WTC11 (cell line): ENCODE results near the gene LUC7L3. TPM values are rescaled to one million over a fixed set of nuclear protein-coding genes. Genes with fewer than 3 reads are reported as not detected.

Source experiments
- ATAC-seq: fragments of 200-7000 bp; cut with Tn5 transposase; 2 replicates; pipeline ENCODE4 v1.10.0; 2021; ENCODE audit warnings: mild to moderate bottlenecking, moderate library complexity
- CTCF ChIA-PET: fragments of 300-600 bp; sonication (Branson Sonifier 250); formaldehyde crosslinking; loops from one replicate; lab custom pipeline; 2021; ENCODE audit warnings: antibody characterized with exemption; lab: Charles Lee
- POLR2A ChIA-PET: fragments of 350-600 bp; sonication (Branson Sonifier 250); formaldehyde crosslinking; loops from one replicate; lab custom pipeline; 2021; ENCODE audit warnings: antibody characterized with exemption; lab: Charles Lee
- DNase-seq: peaks from one replicate; pipeline ENCODE4 v3.0.0; 2021; ENCODE audit warnings: low spot score
- H3K27ac Mint-ChIP-seq: 2 replicates; pipeline ENCODE4 v1.8.0; 2021; ENCODE audit warnings: mixed read lengths
- H3K27me3 Mint-ChIP-seq: 2 replicates; pipeline ENCODE4 v1.8.0; 2021; ENCODE audit warnings: low read depth, mild to moderate bottlenecking, moderate library complexity, mixed read lengths
- H3K36me3 Mint-ChIP-seq: 2 replicates; pipeline ENCODE4 v1.8.0; 2021; ENCODE audit warnings: mixed read lengths
- H3K4me1 Mint-ChIP-seq: 2 replicates; pipeline ENCODE4 v1.8.0; 2022; ENCODE audit warnings: mixed read lengths
- H3K4me3 Mint-ChIP-seq: 2 replicates; pipeline ENCODE4 v1.8.0; 2021; ENCODE audit warnings: mild to moderate bottlenecking, moderate library complexity, mixed read lengths
- H3K9me3 Mint-ChIP-seq: 2 replicates; pipeline ENCODE4 v1.8.0; 2021; ENCODE audit warnings: mixed read lengths
- ATF1 ChIP-seq: sonication (generic); formaldehyde crosslinking; IDR thresholded peaks from 2 replicates; pipeline ENCODE4 v1.8.1; 2023; ENCODE audit warnings: mild to moderate bottlenecking, moderate library complexity, missing genetic modification reagents
- CBFB ChIP-seq: sonication (generic); formaldehyde crosslinking; IDR thresholded peaks from 2 replicates; pipeline ENCODE4 v1.8.1; 2022; ENCODE audit warnings: mild to moderate bottlenecking, low read depth, missing genetic modification reagents
- ESRRA ChIP-seq: sonication (generic); formaldehyde crosslinking; IDR thresholded peaks from 2 replicates; pipeline ENCODE4 v1.8.1; 2022; ENCODE audit warnings: mild to moderate bottlenecking, missing genetic modification reagents, borderline replicate concordance
- FOXP1 ChIP-seq: sonication (generic); formaldehyde crosslinking; IDR thresholded peaks from 2 replicates; pipeline ENCODE4 v1.8.0; 2022; ENCODE audit warnings: missing genetic modification reagents, mild to moderate bottlenecking, moderate library complexity, borderline replicate concordance
- IRF2 ChIP-seq: sonication (generic); formaldehyde crosslinking; IDR thresholded peaks from 2 replicates; pipeline ENCODE4 v1.8.0; 2022; ENCODE audit warnings: low read depth, missing genetic modification reagents, borderline replicate concordance
- NFE2L1 ChIP-seq: sonication (generic); formaldehyde crosslinking; IDR thresholded peaks from 2 replicates; pipeline ENCODE4 v1.8.1; 2023; ENCODE audit warnings: missing genetic modification reagents
- RELA ChIP-seq: sonication (generic); formaldehyde crosslinking; IDR thresholded peaks from 2 replicates; pipeline ENCODE4 v1.8.1; 2022; ENCODE audit warnings: missing genetic modification reagents, mild to moderate bottlenecking, borderline replicate concordance
- SMAD4 ChIP-seq: sonication (generic); formaldehyde crosslinking; IDR thresholded peaks from 2 replicates; pipeline ENCODE4 v1.8.0; 2022; ENCODE audit warnings: mild to moderate bottlenecking, missing genetic modification reagents
- ZNF219 ChIP-seq: sonication (generic); formaldehyde crosslinking; IDR thresholded peaks from 2 replicates; pipeline ENCODE4 v1.8.0; 2023; ENCODE audit warnings: missing genetic modification reagents, mild to moderate bottlenecking, borderline replicate concordance
- ZNF423 ChIP-seq: fragments of 250-450 bp; sonication (Bioruptor Pico); IDR thresholded peaks from 2 replicates; pipeline ENCODE4 v2.1.2; 2022; ENCODE audit warnings: mild to moderate bottlenecking, moderate library complexity
- total RNA-seq: library from RNA; stranded (reverse); gene quantifications from 3 replicates; pipeline ENCODE4 v1.2.3, GENCODE V29; 2021
- TF ChIP-seq, protein P1 (sequence below): sonication (generic); formaldehyde crosslinking; IDR thresholded peaks from 2 replicates; pipeline ENCODE4 v1.8.1; 2023; ENCODE audit warnings: mild to moderate bottlenecking, missing genetic modification reagents, moderate library complexity
- TF ChIP-seq, protein P2 (sequence below): sonication (generic); formaldehyde crosslinking; IDR thresholded peaks from 2 replicates; pipeline ENCODE4 v1.8.1; 2023; ENCODE audit warnings: mild to moderate bottlenecking, missing genetic modification reagents, borderline replicate concordance
- TF ChIP-seq, protein P3 (sequence below): fragments of 250-450 bp; sonication (Bioruptor Pico); IDR thresholded peaks from 2 replicates; pipeline ENCODE4 v1.9.0; 2021; ENCODE audit warnings: mild to moderate bottlenecking, borderline replicate concordance
- TF ChIP-seq, protein P4 (sequence below): fragments of 200-600 bp; IDR thresholded peaks from 2 replicates; pipeline ENCODE4 v1.8.0; 2022; ENCODE audit warnings: antibody characterized with exemption
- TF ChIP-seq, protein P5 (sequence below): sonication (generic); formaldehyde crosslinking; IDR thresholded peaks from 2 replicates; pipeline ENCODE4 v1.8.0; 2022; ENCODE audit warnings: mild to moderate bottlenecking, missing genetic modification reagents
- TF ChIP-seq, protein P6 (sequence below): fragments of 250-450 bp; sonication (Bioruptor Pico); IDR thresholded peaks from 2 replicates; pipeline ENCODE4 v1.9.0; 2021; ENCODE audit warnings: mild to moderate bottlenecking
- TF ChIP-seq, protein P7 (sequence below): sonication (generic); formaldehyde crosslinking; IDR thresholded peaks from 2 replicates; pipeline ENCODE4 v1.8.1; 2022; ENCODE audit warnings: mild to moderate bottlenecking, missing genetic modification reagents, moderate library complexity, borderline replicate concordance
- TF ChIP-seq, protein P8 (sequence below): sonication (generic); formaldehyde crosslinking; conservative IDR thresholded peaks from 2 replicates; pipeline ENCODE4 v1.8.1; 2023; ENCODE audit warnings: mild to moderate bottlenecking, low read depth, missing genetic modification reagents, moderate library complexity

LUC7L3 gene
- total RNA-seq, 1 experiment from 2014 or later = 190 TPM

DNA sequence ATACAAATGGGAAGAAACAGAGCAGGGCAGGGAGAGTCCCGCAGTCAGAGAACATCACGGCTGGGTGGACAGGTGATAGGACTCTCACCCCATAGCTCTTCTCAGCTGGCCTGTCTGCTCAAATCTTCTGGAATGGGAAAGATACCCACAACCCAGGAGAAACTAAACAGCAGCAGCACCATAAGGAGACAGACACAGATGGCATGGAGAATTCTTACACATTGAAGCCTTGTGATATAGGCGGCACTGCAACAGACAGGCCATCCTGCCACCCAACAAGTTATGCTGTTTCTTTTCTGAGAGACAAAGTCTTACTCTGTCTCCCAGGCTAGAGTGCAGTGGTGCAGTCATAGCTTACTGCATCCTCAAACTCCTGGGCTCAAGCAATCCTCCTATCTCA is 56.5 kb downstream of the LUC7L3 start (continued):
- TF ChIP-seq, protein P1, sequence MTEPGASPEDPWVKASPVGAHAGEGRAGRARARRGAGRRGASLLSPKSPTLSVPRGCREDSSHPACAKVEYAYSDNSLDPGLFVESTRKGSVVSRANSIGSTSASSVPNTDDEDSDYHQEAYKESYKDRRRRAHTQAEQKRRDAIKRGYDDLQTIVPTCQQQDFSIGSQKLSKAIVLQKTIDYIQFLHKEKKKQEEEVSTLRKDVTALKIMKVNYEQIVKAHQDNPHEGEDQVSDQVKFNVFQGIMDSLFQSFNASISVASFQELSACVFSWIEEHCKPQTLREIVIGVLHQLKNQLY = no peak
- TF ChIP-seq ESRRA (CRISPR knock-in tag) (no peak), CBFB (CRISPR knock-in tag) (no peak), IRF2 (CRISPR knock-in tag) (no peak), NFE2L1 (CRISPR knock-in tag) (no peak)

DNA sequence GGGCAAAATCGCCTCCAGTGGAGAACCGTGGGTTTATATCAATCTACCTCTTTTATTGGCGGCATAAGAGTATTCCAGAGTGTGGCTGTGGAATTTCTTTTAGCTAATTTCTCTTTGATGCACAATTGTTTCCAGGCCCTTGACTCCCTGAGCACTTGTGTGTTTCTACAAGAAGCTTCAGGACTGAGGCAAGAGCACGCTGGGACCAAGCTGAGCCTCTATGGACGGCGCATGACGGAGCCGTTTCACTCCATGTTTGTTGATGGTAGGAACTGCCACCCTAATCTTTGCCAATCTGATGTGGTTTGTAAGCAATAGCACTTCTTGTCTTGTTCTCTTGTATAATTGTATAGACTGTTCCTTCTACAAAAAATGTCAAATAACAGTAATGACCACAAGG is 59.1 kb downstream of the LUC7L3 start:
- TF ChIP-seq, protein P2, sequence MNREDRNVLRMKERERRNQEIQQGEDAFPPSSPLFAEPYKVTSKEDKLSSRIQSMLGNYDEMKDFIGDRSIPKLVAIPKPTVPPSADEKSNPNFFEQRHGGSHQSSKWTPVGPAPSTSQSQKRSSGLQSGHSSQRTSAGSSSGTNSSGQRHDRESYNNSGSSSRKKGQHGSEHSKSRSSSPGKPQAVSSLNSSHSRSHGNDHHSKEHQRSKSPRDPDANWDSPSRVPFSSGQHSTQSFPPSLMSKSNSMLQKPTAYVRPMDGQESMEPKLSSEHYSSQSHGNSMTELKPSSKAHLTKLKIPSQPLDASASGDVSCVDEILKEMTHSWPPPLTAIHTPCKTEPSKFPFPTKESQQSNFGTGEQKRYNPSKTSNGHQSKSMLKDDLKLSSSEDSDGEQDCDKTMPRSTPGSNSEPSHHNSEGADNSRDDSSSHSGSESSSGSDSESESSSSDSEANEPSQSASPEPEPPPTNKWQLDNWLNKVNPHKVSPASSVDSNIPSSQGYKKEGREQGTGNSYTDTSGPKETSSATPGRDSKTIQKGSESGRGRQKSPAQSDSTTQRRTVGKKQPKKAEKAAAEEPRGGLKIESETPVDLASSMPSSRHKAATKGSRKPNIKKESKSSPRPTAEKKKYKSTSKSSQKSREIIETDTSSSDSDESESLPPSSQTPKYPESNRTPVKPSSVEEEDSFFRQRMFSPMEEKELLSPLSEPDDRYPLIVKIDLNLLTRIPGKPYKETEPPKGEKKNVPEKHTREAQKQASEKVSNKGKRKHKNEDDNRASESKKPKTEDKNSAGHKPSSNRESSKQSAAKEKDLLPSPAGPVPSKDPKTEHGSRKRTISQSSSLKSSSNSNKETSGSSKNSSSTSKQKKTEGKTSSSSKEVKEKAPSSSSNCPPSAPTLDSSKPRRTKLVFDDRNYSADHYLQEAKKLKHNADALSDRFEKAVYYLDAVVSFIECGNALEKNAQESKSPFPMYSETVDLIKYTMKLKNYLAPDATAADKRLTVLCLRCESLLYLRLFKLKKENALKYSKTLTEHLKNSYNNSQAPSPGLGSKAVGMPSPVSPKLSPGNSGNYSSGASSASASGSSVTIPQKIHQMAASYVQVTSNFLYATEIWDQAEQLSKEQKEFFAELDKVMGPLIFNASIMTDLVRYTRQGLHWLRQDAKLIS = no peak
- TF ChIP-seq, protein P3, sequence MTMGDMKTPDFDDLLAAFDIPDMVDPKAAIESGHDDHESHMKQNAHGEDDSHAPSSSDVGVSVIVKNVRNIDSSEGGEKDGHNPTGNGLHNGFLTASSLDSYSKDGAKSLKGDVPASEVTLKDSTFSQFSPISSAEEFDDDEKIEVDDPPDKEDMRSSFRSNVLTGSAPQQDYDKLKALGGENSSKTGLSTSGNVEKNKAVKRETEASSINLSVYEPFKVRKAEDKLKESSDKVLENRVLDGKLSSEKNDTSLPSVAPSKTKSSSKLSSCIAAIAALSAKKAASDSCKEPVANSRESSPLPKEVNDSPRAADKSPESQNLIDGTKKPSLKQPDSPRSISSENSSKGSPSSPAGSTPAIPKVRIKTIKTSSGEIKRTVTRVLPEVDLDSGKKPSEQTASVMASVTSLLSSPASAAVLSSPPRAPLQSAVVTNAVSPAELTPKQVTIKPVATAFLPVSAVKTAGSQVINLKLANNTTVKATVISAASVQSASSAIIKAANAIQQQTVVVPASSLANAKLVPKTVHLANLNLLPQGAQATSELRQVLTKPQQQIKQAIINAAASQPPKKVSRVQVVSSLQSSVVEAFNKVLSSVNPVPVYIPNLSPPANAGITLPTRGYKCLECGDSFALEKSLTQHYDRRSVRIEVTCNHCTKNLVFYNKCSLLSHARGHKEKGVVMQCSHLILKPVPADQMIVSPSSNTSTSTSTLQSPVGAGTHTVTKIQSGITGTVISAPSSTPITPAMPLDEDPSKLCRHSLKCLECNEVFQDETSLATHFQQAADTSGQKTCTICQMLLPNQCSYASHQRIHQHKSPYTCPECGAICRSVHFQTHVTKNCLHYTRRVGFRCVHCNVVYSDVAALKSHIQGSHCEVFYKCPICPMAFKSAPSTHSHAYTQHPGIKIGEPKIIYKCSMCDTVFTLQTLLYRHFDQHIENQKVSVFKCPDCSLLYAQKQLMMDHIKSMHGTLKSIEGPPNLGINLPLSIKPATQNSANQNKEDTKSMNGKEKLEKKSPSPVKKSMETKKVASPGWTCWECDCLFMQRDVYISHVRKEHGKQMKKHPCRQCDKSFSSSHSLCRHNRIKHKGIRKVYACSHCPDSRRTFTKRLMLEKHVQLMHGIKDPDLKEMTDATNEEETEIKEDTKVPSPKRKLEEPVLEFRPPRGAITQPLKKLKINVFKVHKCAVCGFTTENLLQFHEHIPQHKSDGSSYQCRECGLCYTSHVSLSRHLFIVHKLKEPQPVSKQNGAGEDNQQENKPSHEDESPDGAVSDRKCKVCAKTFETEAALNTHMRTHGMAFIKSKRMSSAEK (CRISPR knock-in tag) = no peak
- TF ChIP-seq FOXP1 = no peak
- TF ChIP-seq ZNF219 (CRISPR knock-in tag) = no peak
- TF ChIP-seq SMAD4 (CRISPR knock-in tag) = no peak
- no peak for TF ChIP-seq RELA
- TF ChIP-seq, protein P4, sequence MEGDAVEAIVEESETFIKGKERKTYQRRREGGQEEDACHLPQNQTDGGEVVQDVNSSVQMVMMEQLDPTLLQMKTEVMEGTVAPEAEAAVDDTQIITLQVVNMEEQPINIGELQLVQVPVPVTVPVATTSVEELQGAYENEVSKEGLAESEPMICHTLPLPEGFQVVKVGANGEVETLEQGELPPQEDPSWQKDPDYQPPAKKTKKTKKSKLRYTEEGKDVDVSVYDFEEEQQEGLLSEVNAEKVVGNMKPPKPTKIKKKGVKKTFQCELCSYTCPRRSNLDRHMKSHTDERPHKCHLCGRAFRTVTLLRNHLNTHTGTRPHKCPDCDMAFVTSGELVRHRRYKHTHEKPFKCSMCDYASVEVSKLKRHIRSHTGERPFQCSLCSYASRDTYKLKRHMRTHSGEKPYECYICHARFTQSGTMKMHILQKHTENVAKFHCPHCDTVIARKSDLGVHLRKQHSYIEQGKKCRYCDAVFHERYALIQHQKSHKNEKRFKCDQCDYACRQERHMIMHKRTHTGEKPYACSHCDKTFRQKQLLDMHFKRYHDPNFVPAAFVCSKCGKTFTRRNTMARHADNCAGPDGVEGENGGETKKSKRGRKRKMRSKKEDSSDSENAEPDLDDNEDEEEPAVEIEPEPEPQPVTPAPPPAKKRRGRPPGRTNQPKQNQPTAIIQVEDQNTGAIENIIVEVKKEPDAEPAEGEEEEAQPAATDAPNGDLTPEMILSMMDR = no peak
- TF ChIP-seq ZNF423 = no peak
- TF ChIP-seq, protein P5, sequence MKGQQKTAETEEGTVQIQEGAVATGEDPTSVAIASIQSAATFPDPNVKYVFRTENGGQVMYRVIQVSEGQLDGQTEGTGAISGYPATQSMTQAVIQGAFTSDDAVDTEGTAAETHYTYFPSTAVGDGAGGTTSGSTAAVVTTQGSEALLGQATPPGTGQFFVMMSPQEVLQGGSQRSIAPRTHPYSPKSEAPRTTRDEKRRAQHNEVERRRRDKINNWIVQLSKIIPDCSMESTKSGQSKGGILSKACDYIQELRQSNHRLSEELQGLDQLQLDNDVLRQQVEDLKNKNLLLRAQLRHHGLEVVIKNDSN (CRISPR knock-in tag) = no peak
- TF ChIP-seq, protein P6, sequence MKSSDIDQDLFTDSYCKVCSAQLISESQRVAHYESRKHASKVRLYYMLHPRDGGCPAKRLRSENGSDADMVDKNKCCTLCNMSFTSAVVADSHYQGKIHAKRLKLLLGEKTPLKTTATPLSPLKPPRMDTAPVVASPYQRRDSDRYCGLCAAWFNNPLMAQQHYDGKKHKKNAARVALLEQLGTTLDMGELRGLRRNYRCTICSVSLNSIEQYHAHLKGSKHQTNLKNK (CRISPR knock-in tag) = no peak
- TF ChIP-seq, protein P7, sequence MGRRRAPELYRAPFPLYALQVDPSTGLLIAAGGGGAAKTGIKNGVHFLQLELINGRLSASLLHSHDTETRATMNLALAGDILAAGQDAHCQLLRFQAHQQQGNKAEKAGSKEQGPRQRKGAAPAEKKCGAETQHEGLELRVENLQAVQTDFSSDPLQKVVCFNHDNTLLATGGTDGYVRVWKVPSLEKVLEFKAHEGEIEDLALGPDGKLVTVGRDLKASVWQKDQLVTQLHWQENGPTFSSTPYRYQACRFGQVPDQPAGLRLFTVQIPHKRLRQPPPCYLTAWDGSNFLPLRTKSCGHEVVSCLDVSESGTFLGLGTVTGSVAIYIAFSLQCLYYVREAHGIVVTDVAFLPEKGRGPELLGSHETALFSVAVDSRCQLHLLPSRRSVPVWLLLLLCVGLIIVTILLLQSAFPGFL (CRISPR knock-in tag) = no peak
- TF ChIP-seq, protein P8, sequence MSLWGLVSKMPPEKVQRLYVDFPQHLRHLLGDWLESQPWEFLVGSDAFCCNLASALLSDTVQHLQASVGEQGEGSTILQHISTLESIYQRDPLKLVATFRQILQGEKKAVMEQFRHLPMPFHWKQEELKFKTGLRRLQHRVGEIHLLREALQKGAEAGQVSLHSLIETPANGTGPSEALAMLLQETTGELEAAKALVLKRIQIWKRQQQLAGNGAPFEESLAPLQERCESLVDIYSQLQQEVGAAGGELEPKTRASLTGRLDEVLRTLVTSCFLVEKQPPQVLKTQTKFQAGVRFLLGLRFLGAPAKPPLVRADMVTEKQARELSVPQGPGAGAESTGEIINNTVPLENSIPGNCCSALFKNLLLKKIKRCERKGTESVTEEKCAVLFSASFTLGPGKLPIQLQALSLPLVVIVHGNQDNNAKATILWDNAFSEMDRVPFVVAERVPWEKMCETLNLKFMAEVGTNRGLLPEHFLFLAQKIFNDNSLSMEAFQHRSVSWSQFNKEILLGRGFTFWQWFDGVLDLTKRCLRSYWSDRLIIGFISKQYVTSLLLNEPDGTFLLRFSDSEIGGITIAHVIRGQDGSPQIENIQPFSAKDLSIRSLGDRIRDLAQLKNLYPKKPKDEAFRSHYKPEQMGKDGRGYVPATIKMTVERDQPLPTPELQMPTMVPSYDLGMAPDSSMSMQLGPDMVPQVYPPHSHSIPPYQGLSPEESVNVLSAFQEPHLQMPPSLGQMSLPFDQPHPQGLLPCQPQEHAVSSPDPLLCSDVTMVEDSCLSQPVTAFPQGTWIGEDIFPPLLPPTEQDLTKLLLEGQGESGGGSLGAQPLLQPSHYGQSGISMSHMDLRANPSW (CRISPR knock-in tag) = no peak
- no peak for TF ChIP-seq ATF1
- TF ChIP-seq, all 79 proteins: peak for 0
- H3K27me3 Mint-ChIP-seq = no peaks in the 10 kb centered on the region
- CTCF ChIA-PET = interaction anchor here (1.2 to 2.7 kb wide), 3 partner anchors 28 to 74 kb away, joined by 3 to 12 read pairs (median 5); no protein-coding TSS in a partner anchor
- no peaks in the 10 kb centered on the region for H3K36me3 Mint-ChIP-seq
- no peak overlapping the region for H3K4me3 Mint-ChIP-seq
- DNase-seq (no peak), ATAC-seq (no peak)
- no peaks in the 10 kb centered on the region for H3K9me3 Mint-ChIP-seq
- H3K4me1 Mint-ChIP-seq = no peaks in the 10 kb centered on the region; the same call in 1 of the 2 replicates
- POLR2A ChIA-PET = no interaction called here
- no peak overlapping the region for H3K27ac Mint-ChIP-seq
